ENCODE results near the gene MEGF11. TPM values are rescaled to one million over a fixed set of nuclear protein-coding genes. Genes with fewer than 3 reads are reported as not detected.

The MEGF11 gene
- total RNA-seq, 2 donors from 2014 or later = not detected

- no peak for TF ChIP-seq POLR2AphosphoS5 (IDR thresholded peaks at IDR 0.05)
- TF ChIP-seq POLR2A (IDR thresholded peaks at IDR 0.05) = no peak
- no peak for TF ChIP-seq CTCF (IDR thresholded peaks at IDR 0.05)
- no peaks in the 10 kb centered on the region for H3K27me3 ChIP-seq (replicated peaks; ENCODE audit: insufficient read depth)
- intact Hi-C loops (cut with DNase I) = no loop called here
- no peak for DNase-seq (ENCODE audit: low spot score)
- H3K4me3 ChIP-seq = no peak overlapping the region
- WGBS = 23% methylated on average over 5 of the region's 5 CpGs
- H3K36me3 ChIP-seq = no peaks in the 10 kb centered on the region
- H3K9me3 ChIP-seq = no peaks in the 10 kb centered on the region
- H3K27ac ChIP-seq = no peak overlapping the region
- H3K4me1 ChIP-seq (replicated peaks) = no peaks in the 10 kb centered on the region
These were observed 164.0 kb downstream of the MEGF11 start for GRCh38 chr15:66089509-66089908.

DNA sequence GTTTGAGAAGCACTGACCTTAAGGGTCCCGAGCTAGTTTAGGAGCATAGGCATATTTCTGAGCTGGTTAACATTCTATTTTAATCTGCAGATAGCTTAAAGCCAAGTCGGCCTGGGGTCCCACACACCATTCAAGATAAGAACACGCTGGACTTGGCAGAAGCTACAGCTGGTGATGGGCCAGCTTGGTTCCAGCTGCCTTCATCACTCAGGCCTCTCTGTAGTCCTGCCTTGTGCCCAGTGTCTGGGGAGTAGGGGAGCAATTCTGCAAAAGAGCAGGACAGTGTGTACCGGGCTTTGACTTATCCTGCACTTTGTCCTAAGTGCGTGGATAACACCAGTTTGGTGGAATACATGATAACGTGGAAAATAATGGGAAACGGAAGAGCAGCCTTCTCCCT lies 164.5 kb downstream of the MEGF11 start:
- no peak overlapping the region for H3K4me3 ChIP-seq
- DNase-seq (ENCODE audit: low spot score) = no peak
- no peak overlapping the region for H3K27ac ChIP-seq
- 51% methylated on average over 7 of the region's 7 CpGs for WGBS
- H3K9me3 ChIP-seq = no peaks in the 10 kb centered on the region
- intact Hi-C loops (cut with DNase I) = no loop called here
- TF ChIP-seq POLR2AphosphoS5 (IDR thresholded peaks at IDR 0.05) (no peak), POLR2A (IDR thresholded peaks at IDR 0.05) (no peak), CTCF (IDR thresholded peaks at IDR 0.05) (no peak)
- no peaks in the 10 kb centered on the region for H3K27me3 ChIP-seq (replicated peaks; ENCODE audit: insufficient read depth)
- no peaks in the 10 kb centered on the region for H3K4me1 ChIP-seq (replicated peaks)
- no peaks in the 10 kb centered on the region for H3K36me3 ChIP-seq

DNA sequence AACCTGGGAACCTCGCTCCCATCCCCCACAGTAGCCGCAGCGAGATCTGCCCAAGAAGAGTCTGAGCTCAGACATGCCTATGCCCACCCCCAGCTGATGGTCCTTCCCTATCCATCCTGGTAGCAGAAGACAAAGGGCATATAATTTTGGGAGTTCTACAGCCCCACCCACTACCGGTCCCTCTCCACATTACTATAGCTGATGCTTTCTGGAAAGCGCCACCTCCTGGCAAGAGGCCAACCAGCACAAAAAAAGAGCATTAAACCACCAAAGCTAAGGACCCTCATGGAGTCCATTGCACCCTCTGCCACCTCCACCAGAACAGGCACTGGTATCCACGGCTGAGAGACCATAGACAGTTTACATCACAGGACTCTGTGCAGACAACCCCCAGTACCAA lies 168.4 kb downstream of the MEGF11 start:
- Histone ChIP-seq H3K4me3 (no peak overlapping the region), H3K36me3 (no peaks in the 10 kb centered on the region), H3K9me3 (no peaks in the 10 kb centered on the region), H3K27me3 (replicated peaks; ENCODE audit: insufficient read depth) (no peaks in the 10 kb centered on the region), H3K27ac (no peak overlapping the region), H3K4me1 (replicated peaks) (no peaks in the 10 kb centered on the region)
- intact Hi-C loops (cut with DNase I) = no loop called here
- TF ChIP-seq POLR2A (IDR thresholded peaks at IDR 0.05) (no peak), CTCF (IDR thresholded peaks at IDR 0.05) (no peak), POLR2AphosphoS5 (IDR thresholded peaks at IDR 0.05) (no peak)
- WGBS = 89% methylated on average over 6 of the region's 6 CpGs
- DNase-seq (ENCODE audit: low spot score) = no peak

- no peaks in the 10 kb centered on the region for H3K9me3 ChIP-seq
- intact Hi-C loops (cut with DNase I) = no loop called here
- H3K27ac ChIP-seq = no peak overlapping the region
- TF ChIP-seq CTCF (IDR thresholded peaks at IDR 0.05) (no peak), POLR2A (IDR thresholded peaks at IDR 0.05) (no peak), POLR2AphosphoS5 (IDR thresholded peaks at IDR 0.05) (no peak)
- no peaks in the 10 kb centered on the region for H3K36me3 ChIP-seq
- 88% methylated on average over 10 of the region's 10 CpGs for WGBS
- no peak overlapping the region for H3K4me3 ChIP-seq
- H3K27me3 ChIP-seq (replicated peaks; ENCODE audit: insufficient read depth) = no peaks in the 10 kb centered on the region
- no peaks in the 10 kb centered on the region for H3K4me1 ChIP-seq (replicated peaks)
- no peak for DNase-seq (ENCODE audit: low spot score)
These were observed 168.8 kb downstream of the MEGF11 start for GRCh38 chr15:66084704-66085103.

- TF ChIP-seq CTCF (IDR thresholded peaks at IDR 0.05) (no peak), POLR2AphosphoS5 (IDR thresholded peaks at IDR 0.05) (no peak)
- 28% methylated on average over 22 of the region's 23 CpGs for WGBS
- H3K4me3 ChIP-seq = no peak overlapping the region
- peaks cover 7% of the 10 kb centered on the region for H3K27me3 ChIP-seq (replicated peaks; ENCODE audit: insufficient read depth)
- intact Hi-C loops (cut with DNase I) = no loop called here
- H3K36me3 ChIP-seq = no peaks in the 10 kb centered on the region
- no peak overlapping the region for H3K27ac ChIP-seq
- no peaks in the 10 kb centered on the region for H3K9me3 ChIP-seq
- no peak for DNase-seq (ENCODE audit: low spot score)
- H3K4me1 ChIP-seq (replicated peaks) = no peaks in the 10 kb centered on the region
These were observed 172.7 kb downstream of the MEGF11 start for GRCh38 chr15:66080717-66081398.
